ENCODE data around the gene RFX1.
A peak's percentile ranks its signal among the peaks of the same experiment; 100 is the strongest.

The RFX1 gene

DNA sequence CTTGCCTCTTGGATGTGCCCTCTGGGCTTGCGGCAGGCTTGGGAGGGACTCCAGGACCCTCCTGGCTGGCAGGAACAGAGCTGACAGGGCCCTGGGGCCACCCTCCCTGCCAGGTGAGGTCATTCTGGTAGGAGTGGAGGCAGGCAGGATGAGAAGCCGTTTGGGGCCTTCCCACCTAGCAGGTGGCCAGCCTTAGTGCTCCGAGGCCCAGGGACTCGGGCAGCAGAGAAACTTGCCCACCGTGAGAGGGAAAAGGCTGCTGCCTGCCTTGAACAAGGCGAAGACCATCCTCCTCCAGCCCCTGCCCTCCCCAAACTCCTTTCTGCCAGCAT, 8.5 kb downstream of the RFX1 start:
- in situ Hi-C loops (cut with HindIII; ENCODE audit: low pct_unique_long_range_greater_than_20kb, low sequenced_read_pairs): no loop called here
- no peak for DNase-seq (ENCODE audit: low read depth in 1 of 2, low spot score in 1 of 2)
- no peak for TF ChIP-seq JUND (IDR thresholded peaks at IDR 0.05; ENCODE audit: low read depth)

- TF ChIP-seq JUND (IDR thresholded peaks at IDR 0.05; ENCODE audit: low read depth): no peak
- in situ Hi-C loops (cut with HindIII; ENCODE audit: low pct_unique_long_range_greater_than_20kb, low sequenced_read_pairs): no loop called here
- no peak for DNase-seq (ENCODE audit: low read depth in 1 of 2, low spot score in 1 of 2)
These were observed 9.0 kb downstream of the RFX1 start for GRCh38 chr19:13996928-13997630.

- no peak for TF ChIP-seq JUND (IDR thresholded peaks at IDR 0.05; ENCODE audit: low read depth)
- in situ Hi-C loops (cut with HindIII; ENCODE audit: low pct_unique_long_range_greater_than_20kb, low sequenced_read_pairs): no loop called here
- DNase-seq (ENCODE audit: low read depth in 1 of 2, low spot score in 1 of 2): no peak
These were observed 10.0 kb downstream of the RFX1 start for GRCh38 chr19:13995878-13996765.

- DNase-seq (ENCODE audit: low read depth in 1 of 2, low spot score in 1 of 2): no peak
- TF ChIP-seq JUND (IDR thresholded peaks at IDR 0.05; ENCODE audit: low read depth): no peak
- in situ Hi-C loops (cut with HindIII; ENCODE audit: low pct_unique_long_range_greater_than_20kb, low sequenced_read_pairs): no loop called here
These were observed 10.9 kb downstream of the RFX1 start for GRCh38 chr19:13995017-13995728.

GRCh38 chr19:13993590-13994300, 12.4 kb downstream of the RFX1 start:
- no peak for DNase-seq (ENCODE audit: low read depth in 1 of 2, low spot score in 1 of 2)
- no peak for TF ChIP-seq JUND (IDR thresholded peaks at IDR 0.05; ENCODE audit: low read depth)
- in situ Hi-C loops (cut with HindIII; ENCODE audit: low pct_unique_long_range_greater_than_20kb, low sequenced_read_pairs): no loop called here

DNA sequence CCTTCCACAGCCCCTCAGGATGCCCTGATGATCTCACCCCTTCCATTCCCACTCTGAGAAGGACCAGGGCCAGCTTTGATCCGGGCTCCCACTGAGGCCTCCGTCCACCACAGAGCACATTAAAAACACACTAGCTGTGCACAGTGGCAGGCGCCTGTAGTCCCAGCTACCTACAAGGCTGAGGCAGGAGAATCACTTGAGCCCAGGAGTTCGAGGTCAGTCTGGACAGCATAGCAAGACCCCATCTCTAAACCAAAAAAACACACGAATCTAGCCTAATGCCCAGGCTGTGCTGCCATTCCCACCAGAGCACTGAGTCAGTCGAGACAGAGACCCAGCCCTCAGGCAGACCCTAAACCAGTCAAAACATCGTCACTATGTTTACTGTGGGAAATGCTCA, 14.1 kb downstream of the RFX1 start:
- TF ChIP-seq JUND (IDR thresholded peaks at IDR 0.05; ENCODE audit: low read depth): no peak
- DNase-seq (ENCODE audit: low read depth in 1 of 2, low spot score in 1 of 2): no peak
- in situ Hi-C loops (cut with HindIII; ENCODE audit: low pct_unique_long_range_greater_than_20kb, low sequenced_read_pairs): no loop called here

GRCh38 chr19:13990085-13990484, 16.0 kb downstream of the RFX1 start:
- TF ChIP-seq JUND (IDR thresholded peaks at IDR 0.05; ENCODE audit: low read depth): no peak
- no peak for DNase-seq (ENCODE audit: low read depth in 1 of 2, low spot score in 1 of 2)
- in situ Hi-C loops (cut with HindIII; ENCODE audit: low pct_unique_long_range_greater_than_20kb, low sequenced_read_pairs): no loop called here

- in situ Hi-C loops (cut with HindIII; ENCODE audit: low pct_unique_long_range_greater_than_20kb, low sequenced_read_pairs): no loop called here
- no peak for TF ChIP-seq JUND (IDR thresholded peaks at IDR 0.05; ENCODE audit: low read depth)
- no peak for DNase-seq (ENCODE audit: low read depth in 1 of 2, low spot score in 1 of 2)
These were observed 16.6 kb downstream of the RFX1 start for GRCh38 chr19:13989487-13989886.

GRCh38 chr19:13987101-13987890, 18.8 kb downstream of the RFX1 start:
- in situ Hi-C loops (cut with HindIII; ENCODE audit: low pct_unique_long_range_greater_than_20kb, low sequenced_read_pairs): no loop called here
- peak in 1 of 2 experiments; percentile 28 for DNase-seq (ENCODE audit: low read depth in 1 of 2, low spot score in 1 of 2)
- TF ChIP-seq JUND (IDR thresholded peaks at IDR 0.05; ENCODE audit: low read depth): no peak

GRCh38 chr19:13986348-13986904, 19.7 kb downstream of the RFX1 start:
- no peak for DNase-seq (ENCODE audit: low read depth in 1 of 2, low spot score in 1 of 2)
- in situ Hi-C loops (cut with HindIII; ENCODE audit: low pct_unique_long_range_greater_than_20kb, low sequenced_read_pairs): no loop called here
- no peak for TF ChIP-seq JUND (IDR thresholded peaks at IDR 0.05; ENCODE audit: low read depth)

DNA sequence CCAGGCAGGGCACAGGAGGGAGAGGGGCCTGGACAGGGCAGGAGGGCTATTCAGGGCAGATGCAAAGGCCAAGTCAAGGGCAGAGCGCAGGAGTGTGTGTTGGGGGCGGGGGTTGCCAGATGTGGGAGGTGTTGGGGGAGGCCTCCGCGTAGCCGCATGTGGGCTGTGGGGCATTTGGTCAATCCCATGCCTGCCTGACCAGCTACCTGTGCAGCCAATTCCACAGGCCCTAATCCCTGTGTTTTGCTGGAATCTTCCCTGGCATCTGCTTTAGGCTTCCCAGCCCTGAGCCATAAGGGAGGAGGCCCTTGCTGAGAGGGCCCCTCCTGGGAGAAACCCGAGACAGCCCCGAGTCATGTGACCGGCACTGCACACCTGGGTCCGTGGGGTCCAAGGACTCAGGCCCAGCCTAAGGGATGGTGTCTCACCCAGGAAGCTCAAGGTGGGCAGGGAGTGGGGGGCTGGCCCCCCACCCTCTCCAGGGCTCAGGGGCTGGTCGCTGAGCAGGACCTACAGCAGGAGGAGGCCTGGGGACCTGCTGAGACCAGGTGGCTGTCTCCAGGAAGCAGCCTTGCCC, 20.3 kb downstream of the RFX1 start:
- in situ Hi-C loops (cut with HindIII; ENCODE audit: low pct_unique_long_range_greater_than_20kb, low sequenced_read_pairs): no loop called here
- DNase-seq (ENCODE audit: low read depth in 1 of 2, low spot score in 1 of 2): no peak
- TF ChIP-seq JUND (IDR thresholded peaks at IDR 0.05; ENCODE audit: low read depth): no peak

Data from T47D (cell line).